A673 (cell line): ENCODE results near the gene ZNF496. TPM values are rescaled to one million over a fixed set of nuclear protein-coding genes. Genes with fewer than 3 reads are reported as not detected.

Experiments
- BruUV-seq: library from RNA; stranded (reverse); fragments of 400-500 nt; replicated peaks from 2 replicates; lab custom pipeline; 2021; lab: Mats Ljungman, UMichigan
- CTCF ChIA-PET: fragments of 300-600 bp; sonication (Branson Sonifier 250); formaldehyde crosslinking; loops from one replicate; lab custom pipeline; 2022; ENCODE audit warnings: antibody characterized with exemption; lab: Charles Lee
- POLR2A ChIA-PET: fragments of 300-600 bp; sonication (Branson Sonifier 250); formaldehyde crosslinking; loops from one replicate; lab custom pipeline; 2022; ENCODE audit warnings: antibody characterized with exemption; ENCODE audit not compliant: low non-redundant PET; lab: Charles Lee
- DNase-seq: peaks from one replicate; pipeline ENCODE4 v3.0.0-alpha.2; 2015; ENCODE audit warnings: low spot score
- H3K27ac ChIP-seq: fragments of 200-600 bp; sonication (generic); 2 replicates; pipeline ENCODE4 v1.5.1; 2016; ENCODE audit warnings: mixed run types, low read depth, mild to moderate bottlenecking, mixed read lengths, antibody characterized with exemption, low read length; ENCODE audit not compliant: poor library complexity, severe bottlenecking
- H3K27me3 ChIP-seq: fragments of 200-600 bp; sonication (generic); replicated peaks from 2 replicates; pipeline ENCODE4 v1.6.1; 2017; ENCODE audit warnings: mixed run types, low read depth, mild to moderate bottlenecking, mixed read lengths, antibody characterized with exemption, low read length; ENCODE audit not compliant: insufficient read depth, poor library complexity
- H3K36me3 ChIP-seq: fragments of 200-600 bp; sonication (generic); 2 replicates; pipeline ENCODE4 v1.6.1; 2016; ENCODE audit warnings: mixed run types, mild to moderate bottlenecking, mixed read lengths, antibody characterized with exemption, low read length; ENCODE audit not compliant: insufficient read depth, poor library complexity, severe bottlenecking
- H3K4me1 ChIP-seq: fragments of 200-600 bp; sonication (generic); 2 replicates; pipeline ENCODE4 v1.6.1; 2017; ENCODE audit warnings: mixed run types, mild to moderate bottlenecking, mixed read lengths, antibody characterized with exemption, low read length; ENCODE audit not compliant: insufficient read depth, poor library complexity, severe bottlenecking
- H3K4me3 ChIP-seq: fragments of 200-600 bp; sonication (generic); 2 replicates; pipeline ENCODE4 v1.5.1; 2016; ENCODE audit warnings: low read depth, mixed run types, mild to moderate bottlenecking, mixed read lengths, low read length; ENCODE audit not compliant: poor library complexity, severe bottlenecking
- H3K9me3 ChIP-seq: fragments of 200-600 bp; sonication (generic); 2 replicates; pipeline ENCODE4 v1.6.1; 2016; ENCODE audit warnings: mixed run types, low read depth, mild to moderate bottlenecking, mixed read lengths, antibody characterized with exemption, low read length; ENCODE audit not compliant: poor library complexity, severe bottlenecking
- EZH2 ChIP-seq: fragments of 200-600 bp; sonication (generic); IDR thresholded peaks from 2 replicates; pipeline ENCODE4 v1.6.1; 2017; ENCODE audit warnings: borderline replicate concordance, low read depth, mild to moderate bottlenecking, mixed read lengths, antibody characterized with exemption, low read length; ENCODE audit not compliant: poor library complexity, severe bottlenecking
- intact Hi-C: fragments of 100-400 bp; cut with micrococcal nuclease; formaldehyde crosslinking; loops from one replicate; pipeline ENCODE4 v1.10.0; 2022; ENCODE audit not compliant: unreplicated experiment
- total RNA-seq: library from RNA; stranded (reverse); gene quantifications from 2 replicates; pipeline ENCODE4 v1.2.3, GENCODE V29; 2021
- TF ChIP-seq, protein P1 (sequence below): fragments of 300-800, 200-600 bp; sonication (generic); conservative IDR thresholded peaks from 2 replicates; pipeline ENCODE4 v1.5.1; 2017; ENCODE audit warnings: low read depth, mild to moderate bottlenecking, antibody characterized with exemption, low read length, moderate library complexity, mixed read lengths

The ZNF496 gene
- total RNA-seq, 1 experiment from 2014 or later: 30.2 TPM

DNA sequence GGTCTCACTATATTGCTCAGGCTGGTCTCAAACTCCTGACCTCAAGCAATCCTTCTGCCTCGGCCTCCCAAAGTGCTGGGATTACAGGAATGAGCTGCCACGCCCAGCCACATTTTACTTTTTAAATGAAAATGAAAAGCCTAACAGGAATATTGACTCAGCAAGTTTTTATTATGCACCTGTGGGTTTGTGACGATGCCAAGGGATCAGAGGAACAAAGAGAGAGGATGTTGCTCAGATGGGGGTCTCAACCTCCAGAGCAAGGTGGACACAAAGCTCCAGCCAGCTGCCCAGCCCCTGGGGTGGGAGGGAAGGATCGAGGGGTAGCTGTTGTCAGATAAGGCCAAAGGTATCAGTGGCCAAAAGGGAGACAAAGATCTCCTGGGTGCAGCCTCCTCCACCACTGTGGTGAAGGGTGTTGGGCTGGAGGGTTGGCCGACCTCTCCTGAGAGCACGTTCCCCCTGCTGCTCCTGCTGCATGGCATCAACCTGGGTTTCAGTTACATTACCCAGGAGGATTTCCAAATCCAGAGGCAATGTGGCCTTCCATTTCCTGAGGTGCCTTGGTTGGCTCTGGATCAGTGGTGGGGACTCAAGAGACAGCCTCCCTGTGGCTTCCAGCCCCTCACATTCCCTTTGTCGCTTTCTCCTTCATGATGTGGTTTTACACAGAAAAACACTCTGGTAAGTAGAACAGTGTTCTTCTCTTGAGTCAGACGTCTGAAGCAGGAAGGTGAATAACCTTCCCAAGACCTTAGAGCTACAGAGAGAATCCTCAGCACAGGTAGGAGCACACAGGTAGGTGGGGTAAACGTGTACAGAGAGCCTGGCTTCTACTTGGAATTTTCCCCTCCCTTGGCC lies 34.2 kb downstream of the ZNF496 start:
- no peaks in the 10 kb centered on the region for H3K4me1 ChIP-seq
- peaks cover 3% of the 10 kb centered on the region for H3K36me3 ChIP-seq
- POLR2A ChIA-PET: no interaction called here
- H3K27ac ChIP-seq: no peak overlapping the region
- no peaks in the 10 kb centered on the region for H3K27me3 ChIP-seq
- H3K9me3 ChIP-seq: no peaks in the 10 kb centered on the region
- TF ChIP-seq, protein P1, sequence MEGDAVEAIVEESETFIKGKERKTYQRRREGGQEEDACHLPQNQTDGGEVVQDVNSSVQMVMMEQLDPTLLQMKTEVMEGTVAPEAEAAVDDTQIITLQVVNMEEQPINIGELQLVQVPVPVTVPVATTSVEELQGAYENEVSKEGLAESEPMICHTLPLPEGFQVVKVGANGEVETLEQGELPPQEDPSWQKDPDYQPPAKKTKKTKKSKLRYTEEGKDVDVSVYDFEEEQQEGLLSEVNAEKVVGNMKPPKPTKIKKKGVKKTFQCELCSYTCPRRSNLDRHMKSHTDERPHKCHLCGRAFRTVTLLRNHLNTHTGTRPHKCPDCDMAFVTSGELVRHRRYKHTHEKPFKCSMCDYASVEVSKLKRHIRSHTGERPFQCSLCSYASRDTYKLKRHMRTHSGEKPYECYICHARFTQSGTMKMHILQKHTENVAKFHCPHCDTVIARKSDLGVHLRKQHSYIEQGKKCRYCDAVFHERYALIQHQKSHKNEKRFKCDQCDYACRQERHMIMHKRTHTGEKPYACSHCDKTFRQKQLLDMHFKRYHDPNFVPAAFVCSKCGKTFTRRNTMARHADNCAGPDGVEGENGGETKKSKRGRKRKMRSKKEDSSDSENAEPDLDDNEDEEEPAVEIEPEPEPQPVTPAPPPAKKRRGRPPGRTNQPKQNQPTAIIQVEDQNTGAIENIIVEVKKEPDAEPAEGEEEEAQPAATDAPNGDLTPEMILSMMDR: no peak
- TF ChIP-seq EZH2: no peak
- BruUV-seq: no TSS peak
- DNase-seq: no peak
- intact Hi-C loops: no loop called here
- CTCF ChIA-PET: no interaction called here
- no peak overlapping the region for H3K4me3 ChIP-seq

DNA sequence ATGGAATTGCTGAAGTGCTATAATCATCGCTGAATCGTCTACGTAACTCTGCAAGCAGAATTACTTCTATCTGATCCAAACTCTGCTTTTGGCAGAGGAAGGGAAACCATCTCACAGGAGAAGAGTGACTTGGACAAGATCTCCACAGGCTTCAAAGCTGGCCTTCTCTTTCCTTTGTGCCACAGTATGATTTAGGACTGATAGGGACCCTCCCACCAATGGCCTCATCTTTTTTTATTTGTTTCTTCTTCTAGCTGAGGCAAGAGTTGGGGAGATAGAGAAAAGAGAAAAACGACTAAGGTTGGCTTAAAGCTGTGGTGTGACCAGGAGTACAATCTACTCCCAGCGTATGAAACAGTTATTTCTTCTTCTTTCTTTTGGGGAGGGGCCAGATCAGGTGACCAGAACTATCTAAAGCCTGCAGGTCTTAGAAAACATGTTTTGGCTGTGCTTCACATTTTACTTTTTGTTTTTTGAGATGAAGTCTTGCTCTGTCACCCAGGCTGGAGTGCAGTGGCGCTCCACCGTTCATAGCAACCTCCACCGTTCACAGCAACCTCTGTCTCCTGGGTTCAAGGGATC lies 35.0 kb downstream of the ZNF496 start:
- ChIA-PET CTCF (no interaction called here), POLR2A (no interaction called here)
- Histone ChIP-seq H3K36me3 (peaks cover 1% of the 10 kb centered on the region), H3K27me3 (no peaks in the 10 kb centered on the region), H3K4me1 (no peaks in the 10 kb centered on the region), H3K4me3 (no peak overlapping the region), H3K27ac (no peak overlapping the region), H3K9me3 (no peaks in the 10 kb centered on the region)
- intact Hi-C loops: no loop called here
- no TSS peak for BruUV-seq
- no peak for TF ChIP-seq EZH2
- TF ChIP-seq, protein P1: no peak
- no peak for DNase-seq

DNA sequence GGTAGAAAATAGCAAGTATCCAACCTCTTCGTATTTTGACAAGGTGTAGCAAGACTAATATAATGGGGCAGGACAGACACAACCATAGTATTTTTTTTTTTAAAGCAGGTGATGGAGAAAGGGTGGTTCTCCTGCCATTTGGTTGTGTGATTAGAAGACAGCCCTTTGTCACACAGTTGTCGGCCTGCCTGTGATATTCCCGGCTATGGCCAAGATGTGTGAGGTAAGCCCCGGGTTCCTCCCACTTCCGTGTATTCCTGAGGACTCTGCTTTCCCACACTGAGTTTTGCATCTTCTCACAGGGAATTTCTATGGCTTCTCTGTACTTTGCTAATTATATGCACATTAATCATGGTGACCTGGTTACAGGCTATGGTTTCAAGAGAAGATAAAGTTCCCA lies 35.9 kb downstream of the ZNF496 start:
- H3K9me3 ChIP-seq: no peaks in the 10 kb centered on the region
- ChIA-PET CTCF (no interaction called here), POLR2A (no interaction called here)
- no peak overlapping the region for H3K27ac ChIP-seq
- intact Hi-C loops: no loop called here
- DNase-seq: no peak
- H3K4me1 ChIP-seq: no peaks in the 10 kb centered on the region
- no peak overlapping the region for H3K4me3 ChIP-seq
- no peaks in the 10 kb centered on the region for H3K27me3 ChIP-seq
- BruUV-seq: no TSS peak
- TF ChIP-seq, protein P1: no peak
- TF ChIP-seq EZH2: no peak
- H3K36me3 ChIP-seq: no peaks in the 10 kb centered on the region
